Body of pancreas (tissue), 4 donors: ENCODE data around the gene PIK3CD.

ENCODE experiments used
- CTCF ChIP-seq, 7 experiments: fragments of 450-650 bp in 4 of 7; fragments of 200-600 bp in 3 of 7; sonication (generic) in 3 of 7; IDR thresholded peaks; one replicate each; pipeline ENCODE4 v1.5.1; 2016 to 2019; ENCODE audit warnings: antibody characterized with exemption in 7 of 7
- POLR2A ChIP-seq, 3 donors: fragments of 450-650 bp; IDR thresholded peaks; one replicate each; pipeline ENCODE4 v1.6.1; 2016; ENCODE audit warnings: antibody characterized with exemption in 3 of 3, mild to moderate bottlenecking in 2 of 3

- TF ChIP-seq CTCF (IDR thresholded peaks at IDR 0.05) (no peak), POLR2A (IDR thresholded peaks at IDR 0.05) (no peak)
Measured at GRCh38 chr1:9603307-9603706, 48.2 kb upstream of the PIK3CD start.
